Measurements from ENCODE around the gene CRYBG1. TPM values are rescaled to one million over a fixed set of nuclear protein-coding genes. Genes with fewer than 3 reads are reported as not detected.

CRYBG1 gene
- total and polyA plus RNA-seq, 2 donors (not counting 1 experiment from before 2014, with no cell fraction given), result 9.6 to 47.0 TPM

- peak overlapping the region; percentile 85 for H3K27ac Mint-ChIP-seq
- Histone ChIP-seq H3K9ac (ENCODE audit: low read length) (peak overlapping the region; percentile 60), H3K36me3 (replicated peaks in 1 of 2; ENCODE audit: control extremely low read depth in 1 of 2, control insufficient read depth in 1 of 2, extremely low read depth in 1 of 2, insufficient read depth in 2 of 2, low read length in 1 of 2) (peaks cover 18 to 43% of the 10 kb centered on the region in 2 experiments), H2AFZ (ENCODE audit: insufficient read depth, low read depth, low read length, poor library complexity, severe bottlenecking) (no peak overlapping the region), H3K4me1 (ENCODE audit: control insufficient read depth in 2 of 2, insufficient read depth in 2 of 2, low read length in 2 of 2) (peaks cover 45 to 64% of the 10 kb centered on the region in 2 donors), H3K4me2 (replicated peaks; ENCODE audit: low read depth, low read length, poor library complexity, severe bottlenecking) (peak overlapping the region; percentile 76), H3K4me3 (ENCODE audit: control extremely low read depth in 1 of 5, extremely low read depth in 1 of 5, insufficient read depth in 1 of 5, low read depth in 2 of 5, low read length in 4 of 5) (peak overlapping the region in 3 of 5 experiments; percentile 5 to 83 (median 70)), H3K27me3 (replicated peaks in 1 of 4; ENCODE audit: control extremely low read depth in 1 of 4, control insufficient read depth in 3 of 4, insufficient read depth in 4 of 4, low read length in 3 of 4) (no peaks in the 10 kb centered on the region), H4K20me1 (ENCODE audit: control insufficient read depth, insufficient read depth, low read length, poor library complexity, severe bottlenecking) (no peaks in the 10 kb centered on the region), H3K27ac (ENCODE audit: low read length in 2 of 2) (peak overlapping the region; percentile 75 to 81), H3K79me2 (ENCODE audit: control insufficient read depth, insufficient read depth, low read length) (peaks cover 82% of the 10 kb centered on the region), H3K9me3 (ENCODE audit: control extremely low read depth in 1 of 3, control insufficient read depth in 2 of 3, insufficient read depth in 1 of 3, low read length in 2 of 3) (no peaks in the 10 kb centered on the region)
- H3K4me1 Mint-ChIP-seq, result peaks cover 69% of the 10 kb centered on the region
- ChIA-PET POLR2A (interaction anchor here (2.2 kb wide), 1 partner anchor 13 kb away, joined by 9 read pairs; no protein-coding TSS in a partner anchor), CTCF (interaction anchor here (0.8 to 4.3 kb wide), 9 partner anchors 8 to 454 kb away, joined by 3 to 42 read pairs (median 4); no protein-coding TSS in a partner anchor)
- TF ChIP-seq CTCF (IDR thresholded peaks at IDR 0.05) (no peak), EZH2 (IDR thresholded peaks at IDR 0.05; ENCODE audit: borderline replicate concordance, insufficient read depth, low read depth, low read length, poor library complexity, severe bottlenecking) (no peak)
- no peaks in the 10 kb centered on the region for H3K27me3 Mint-ChIP-seq
- no peaks in the 10 kb centered on the region for H3K9me3 Mint-ChIP-seq (ENCODE audit: insufficient read depth)
- DNase-seq (peak; percentile 18), ATAC-seq (ENCODE audit: low read depth) (no peak)
- intact Hi-C loops (cut with micrococcal nuclease), result loop anchor here (1.0 to 10.0 kb wide), 4 partner anchors 14 to 1369 kb away; partner anchors contain the start of gene PRDM1
- H3K4me3 Mint-ChIP-seq, result peak overlapping the region; percentile 70
- no CpG with 5 or more reads among the region's 1 CpG for WGBS (ENCODE audit: insufficient coverage)
Observed at GRCh38 chr6:106525882-106526275, 165.4 kb downstream of the CRYBG1 start.

GRCh38 chr6:106527117-106527516, 166.6 kb downstream of the CRYBG1 start:
- no CpG with 5 or more reads among the region's 2 CpGs for WGBS (ENCODE audit: insufficient coverage)
- H3K27ac Mint-ChIP-seq, result peak overlapping the region; percentile 58
- no peaks in the 10 kb centered on the region for H3K27me3 Mint-ChIP-seq
- Histone ChIP-seq H3K4me1 (ENCODE audit: control insufficient read depth in 2 of 2, insufficient read depth in 2 of 2, low read length in 2 of 2) (peaks cover 32 to 52% of the 10 kb centered on the region in 2 donors), H3K9me3 (ENCODE audit: control extremely low read depth in 1 of 3, control insufficient read depth in 2 of 3, insufficient read depth in 1 of 3, low read length in 2 of 3) (no peaks in the 10 kb centered on the region), H4K20me1 (ENCODE audit: control insufficient read depth, insufficient read depth, low read length, poor library complexity, severe bottlenecking) (no peaks in the 10 kb centered on the region), H3K9ac (ENCODE audit: low read length) (no peak overlapping the region), H3K4me2 (replicated peaks; ENCODE audit: low read depth, low read length, poor library complexity, severe bottlenecking) (peak overlapping the region; percentile 76), H3K36me3 (replicated peaks in 1 of 2; ENCODE audit: control extremely low read depth in 1 of 2, control insufficient read depth in 1 of 2, extremely low read depth in 1 of 2, insufficient read depth in 2 of 2, low read length in 1 of 2) (peaks cover 21 to 54% of the 10 kb centered on the region in 2 experiments), H3K4me3 (ENCODE audit: control extremely low read depth in 1 of 5, extremely low read depth in 1 of 5, insufficient read depth in 1 of 5, low read depth in 2 of 5, low read length in 4 of 5) (no peak overlapping the region), H3K27me3 (replicated peaks in 1 of 4; ENCODE audit: control extremely low read depth in 1 of 4, control insufficient read depth in 3 of 4, insufficient read depth in 4 of 4, low read length in 3 of 4) (no peaks in the 10 kb centered on the region), H2AFZ (ENCODE audit: insufficient read depth, low read depth, low read length, poor library complexity, severe bottlenecking) (no peak overlapping the region), H3K27ac (ENCODE audit: low read length in 2 of 2) (peak overlapping the region; percentile 28 to 81), H3K79me2 (ENCODE audit: control insufficient read depth, insufficient read depth, low read length) (peaks cover 79% of the 10 kb centered on the region)
- no peak overlapping the region for H3K4me3 Mint-ChIP-seq
- peaks cover 68% of the 10 kb centered on the region for H3K4me1 Mint-ChIP-seq
- TF ChIP-seq EZH2 (IDR thresholded peaks at IDR 0.05; ENCODE audit: borderline replicate concordance, insufficient read depth, low read depth, low read length, poor library complexity, severe bottlenecking) (no peak), CTCF (IDR thresholded peaks at IDR 0.05) (no peak)
- intact Hi-C loops (cut with micrococcal nuclease), result loop anchor here (10.0 kb wide), 2 partner anchors 442 to 1368 kb away; partner anchors contain the start of gene PRDM1
- ChIA-PET CTCF (interaction anchor here (0.7 to 4.3 kb wide), 7 partner anchors 9 to 81 kb away, joined by 3 to 42 read pairs (median 8); no protein-coding TSS in a partner anchor), POLR2A (no interaction called here)
- no peaks in the 10 kb centered on the region for H3K9me3 Mint-ChIP-seq (ENCODE audit: insufficient read depth)
- DNase-seq, result no peak
- ATAC-seq (ENCODE audit: low read depth), result no peak

Data from B cell (primary cell).